Osteocyte (in vitro differentiated cells): ENCODE measurements around the gene UBE2S. TPM values are rescaled to one million over a fixed set of nuclear protein-coding genes. Genes with fewer than 3 reads are reported as not detected.
"Not testable (repeated sequence)": the region's sequence is repeated elsewhere in the genome, so short reads cannot be mapped to it uniquely, and the experiment has no call there.

Source experiments
- DNase-seq: peaks from one replicate; pipeline ENCODE4 v3.0.0; 2021; ENCODE audit warnings: mixed read lengths; ENCODE audit not compliant: unreplicated experiment; ENCODE audit errors: extremely low spot score
- H3K27ac Mint-ChIP-seq: one replicate; pipeline ENCODE4 v1.8.0; 2021; ENCODE audit warnings: mild to moderate bottlenecking, mixed read lengths; ENCODE audit not compliant: unreplicated experiment
- H3K27me3 Mint-ChIP-seq: one replicate; pipeline ENCODE4 v1.8.0; 2021; ENCODE audit warnings: mixed read lengths; ENCODE audit not compliant: unreplicated experiment
- H3K36me3 Mint-ChIP-seq: one replicate; pipeline ENCODE4 v1.8.0; 2021; ENCODE audit warnings: mixed read lengths; ENCODE audit not compliant: unreplicated experiment
- H3K4me1 Mint-ChIP-seq: one replicate; pipeline ENCODE4 v1.8.0; 2021; ENCODE audit warnings: mixed read lengths; ENCODE audit not compliant: unreplicated experiment
- H3K4me3 Mint-ChIP-seq: one replicate; pipeline ENCODE4 v1.8.0; 2021; ENCODE audit warnings: mild to moderate bottlenecking, moderate library complexity, mixed read lengths; ENCODE audit not compliant: unreplicated experiment
- H3K9me3 Mint-ChIP-seq: one replicate; pipeline ENCODE4 v1.8.0; 2021; ENCODE audit warnings: mixed read lengths; ENCODE audit not compliant: unreplicated experiment
- total RNA-seq: library from RNA; stranded (reverse); gene quantifications from 2 replicates; pipeline ENCODE4 v1.2.1, GENCODE V29; 2021
- TF ChIP-seq, protein P1 (sequence below): fragments of 200-600 bp; sonication (generic); IDR thresholded peaks from 2 replicates; pipeline ENCODE4 v1.5.0; 2021; ENCODE audit warnings: antibody characterized with exemption, mild to moderate bottlenecking, moderate library complexity

The UBE2S gene
- total RNA-seq, 1 donor from 2014 or later, result 71.1 TPM

GRCh38 chr19:55406826-55407549 is 600 bp downstream of the UBE2S start:
- DNase-seq, result no peak
- H3K27me3 Mint-ChIP-seq, result peaks cover 4% of the 10 kb centered on the region

DNA sequence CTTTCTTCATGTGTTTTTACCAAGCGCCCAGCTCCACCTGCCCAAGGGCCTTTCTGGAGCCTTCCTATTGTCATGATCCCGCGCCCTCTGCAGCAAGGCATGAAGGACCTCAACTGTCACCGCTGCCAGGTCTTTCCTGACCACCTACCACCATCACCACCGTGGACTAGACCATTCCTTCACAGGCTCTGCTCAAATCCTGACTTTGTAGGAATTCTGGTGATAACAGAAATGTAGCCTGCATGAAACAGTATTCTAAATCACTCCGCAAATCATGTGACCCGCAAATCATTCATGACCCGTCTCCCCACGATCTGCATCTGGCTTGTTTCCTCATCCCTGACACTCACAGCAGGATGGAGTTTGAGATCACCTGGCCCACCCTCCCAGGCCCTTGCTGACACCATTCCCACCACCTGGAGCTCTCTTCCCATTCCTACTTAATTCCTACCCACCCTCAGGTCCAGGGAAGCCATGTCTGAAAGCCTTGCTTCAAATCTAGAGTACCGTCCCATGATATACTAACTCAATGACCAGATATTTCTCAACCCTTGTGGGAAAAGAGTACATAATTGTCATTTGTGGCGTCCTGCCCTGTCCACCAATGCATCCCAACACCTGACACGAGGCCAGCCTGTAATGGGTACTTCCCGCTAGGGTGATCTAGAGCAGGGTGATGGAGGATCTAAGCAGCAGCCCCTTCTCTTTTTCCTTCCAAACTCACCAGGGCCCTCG is 1.3 kb downstream of the UBE2S start:
- no peaks in the 10 kb centered on the region for H3K9me3 Mint-ChIP-seq
- H3K27ac Mint-ChIP-seq, result peak overlapping the region; percentile 56
- H3K36me3 Mint-ChIP-seq, result peaks cover 24% of the 10 kb centered on the region
- DNase-seq, result no peak
- H3K4me1 Mint-ChIP-seq, result peaks cover 23% of the 10 kb centered on the region
- H3K27me3 Mint-ChIP-seq, result peaks cover under 1% of the 10 kb centered on the region
- peak overlapping the region; percentile 86 for H3K4me3 Mint-ChIP-seq
- TF ChIP-seq, protein P1, sequence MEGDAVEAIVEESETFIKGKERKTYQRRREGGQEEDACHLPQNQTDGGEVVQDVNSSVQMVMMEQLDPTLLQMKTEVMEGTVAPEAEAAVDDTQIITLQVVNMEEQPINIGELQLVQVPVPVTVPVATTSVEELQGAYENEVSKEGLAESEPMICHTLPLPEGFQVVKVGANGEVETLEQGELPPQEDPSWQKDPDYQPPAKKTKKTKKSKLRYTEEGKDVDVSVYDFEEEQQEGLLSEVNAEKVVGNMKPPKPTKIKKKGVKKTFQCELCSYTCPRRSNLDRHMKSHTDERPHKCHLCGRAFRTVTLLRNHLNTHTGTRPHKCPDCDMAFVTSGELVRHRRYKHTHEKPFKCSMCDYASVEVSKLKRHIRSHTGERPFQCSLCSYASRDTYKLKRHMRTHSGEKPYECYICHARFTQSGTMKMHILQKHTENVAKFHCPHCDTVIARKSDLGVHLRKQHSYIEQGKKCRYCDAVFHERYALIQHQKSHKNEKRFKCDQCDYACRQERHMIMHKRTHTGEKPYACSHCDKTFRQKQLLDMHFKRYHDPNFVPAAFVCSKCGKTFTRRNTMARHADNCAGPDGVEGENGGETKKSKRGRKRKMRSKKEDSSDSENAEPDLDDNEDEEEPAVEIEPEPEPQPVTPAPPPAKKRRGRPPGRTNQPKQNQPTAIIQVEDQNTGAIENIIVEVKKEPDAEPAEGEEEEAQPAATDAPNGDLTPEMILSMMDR, result no peak

More at GRCh38 chr19:55406826-55407549, 600 bp downstream of the UBE2S start:
- peak overlapping the region; percentile 86 for H3K4me3 Mint-ChIP-seq
- TF ChIP-seq, protein P1, result no peak
- H3K27ac Mint-ChIP-seq, result peak overlapping the region; percentile 56
- peaks cover 21% of the 10 kb centered on the region for H3K36me3 Mint-ChIP-seq
- peaks cover 23% of the 10 kb centered on the region for H3K4me1 Mint-ChIP-seq
- no peaks in the 10 kb centered on the region for H3K9me3 Mint-ChIP-seq

- H3K27ac Mint-ChIP-seq, result peak overlapping the region; percentile 56
- no peaks in the 10 kb centered on the region for H3K27me3 Mint-ChIP-seq
- no peak for DNase-seq
- H3K4me1 Mint-ChIP-seq, result peaks cover 23% of the 10 kb centered on the region
- TF ChIP-seq, protein P1, result no peak
- no peaks in the 10 kb centered on the region for H3K9me3 Mint-ChIP-seq
- H3K4me3 Mint-ChIP-seq, result peak overlapping the region; percentile 86
- H3K36me3 Mint-ChIP-seq, result peaks cover 25% of the 10 kb centered on the region
These were observed 1.9 kb downstream of the UBE2S start for GRCh38 chr19:55405638-55406037.

GRCh38 chr19:55402509-55402908 is 5.1 kb downstream of the UBE2S start:
- Mint-ChIP-seq H3K9me3 (no peaks in the 10 kb centered on the region), H3K4me1 (peaks cover 19% of the 10 kb centered on the region), H3K36me3 (peaks cover 28% of the 10 kb centered on the region), H3K4me3 (no peak overlapping the region), H3K27ac (no peak overlapping the region), H3K27me3 (no peaks in the 10 kb centered on the region)
- DNase-seq, result no peak
- TF ChIP-seq, protein P1, result no peak

GRCh38 chr19:55401390-55401789 is 6.2 kb downstream of the UBE2S start:
- peaks cover 14% of the 10 kb centered on the region for H3K4me1 Mint-ChIP-seq
- H3K27ac Mint-ChIP-seq, result not testable (repeated sequence)
- peaks cover 26% of the 10 kb centered on the region for H3K36me3 Mint-ChIP-seq

More at GRCh38 chr19:55401390-55401789, 6.2 kb downstream of the UBE2S start:
- not testable (repeated sequence) for H3K27me3 Mint-ChIP-seq, H3K4me3 Mint-ChIP-seq, H3K9me3 Mint-ChIP-seq, DNase-seq
